ENCODE data around the gene ARRDC5. TPM values are rescaled to one million over a fixed set of nuclear protein-coding genes. Genes with fewer than 3 reads are reported as not detected.

Gene ARRDC5
- total and polyA plus RNA-seq, 11 donors, result 0.04 to 0.70 (median 0.43) TPM; not detected in 8

DNA sequence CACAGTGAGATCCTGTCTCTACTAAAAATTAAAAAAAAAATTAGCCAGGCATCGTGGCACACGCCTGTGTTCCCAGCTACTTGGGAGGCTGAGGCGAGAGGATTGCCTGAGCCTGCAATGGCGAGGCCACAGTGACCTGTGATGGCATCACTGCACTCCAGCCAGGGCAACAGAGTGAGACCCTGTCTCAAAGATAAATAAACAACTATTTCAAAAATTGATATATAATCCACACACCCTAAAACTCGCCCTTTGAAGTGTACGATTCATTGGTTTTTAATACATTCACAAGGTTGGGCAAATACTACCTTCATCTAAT, 59.1 kb downstream of the ARRDC5 start:
- intact Hi-C loops (cut with DNase I), result no loop called here
- Histone ChIP-seq H3K9me3 (no peaks in the 10 kb centered on the region), H3K36me3 (peaks cover 0 to 89% (median 57%) of the 10 kb centered on the region in 9 donors), H3K27me3 (no peaks in the 10 kb centered on the region), H3K4me1 (peaks cover 0 to 9% (median 0%) of the 10 kb centered on the region in 12 donors), H3K4me3 (no peak overlapping the region), H3K27ac (no peak overlapping the region)
- DNase-seq (no peak), ATAC-seq (no peak)
- 96 to 98% (median 97%) methylated on average over 6 of the region's 6 CpGs for WGBS, 4 donors
- no peak for TF ChIP-seq POLR2A (IDR thresholded peaks at IDR 0.05)

Small RNAs within 50 kb of the gene (microRNA-seq; reads per million reads assigned to microRNA genes)
- gene MIR4747, result 0 to 0.06 (median 0) reads per million in 4 donors

Other genes with a start within 250 kb of the ARRDC5 start
- gene MYDGF, start 232.6 kb downstream of the ARRDC5 start, total RNA-seq, result 10 to 100 TPM; 19.1 to 49.1 (median 25.5) TPM
- gene MYDGF, start 232.6 kb downstream of the ARRDC5 start, polyA plus RNA-seq, result 100 to 1,000 TPM in 1 of 2 donors, 10 to 100 TPM in 1; 33.1 to 201 TPM
- gene DPP9, start 179.1 kb downstream of the ARRDC5 start, total RNA-seq, result 10 to 100 TPM; 38.9 to 65.2 (median 47.7) TPM
- gene DPP9, start 179.1 kb downstream of the ARRDC5 start, polyA plus RNA-seq, result 10 to 100 TPM; 30.7 to 59.6 TPM
- gene FEM1A, start 111.2 kb downstream of the ARRDC5 start, total RNA-seq, result 10 to 100 TPM; 30.7 to 94.0 (median 41.8) TPM
- gene FEM1A, start 111.2 kb downstream of the ARRDC5 start, polyA plus RNA-seq, result 10 to 100 TPM; 28.4 to 28.5 TPM
- gene TICAM1, start 71.2 kb downstream of the ARRDC5 start, total RNA-seq, result 10 to 100 TPM in 1 of 9 donors, 1 to 10 TPM in 8; 3.7 to 13.6 (median 7.0) TPM
- gene TICAM1, start 71.2 kb downstream of the ARRDC5 start, polyA plus RNA-seq, result 1 to 10 TPM; 4.0 to 8.6 TPM
- 10 to 100 TPM; 17.4 to 70.9 (median 22.9) TPM for gene PLIN3, start 35.2 kb downstream of the ARRDC5 start, total RNA-seq
- 100 to 1,000 TPM in 1 of 2 donors, 1 to 10 TPM in 1; 10.0 to 102 TPM for gene PLIN3, start 35.2 kb downstream of the ARRDC5 start, polyA plus RNA-seq
- 1 to 10 TPM in 2 of 9 donors, under 1 TPM in 7; 0.25 to 8.9 (median 0.89) TPM for gene UHRF1, start 6.6 kb upstream of the ARRDC5 start, total RNA-seq
- under 1 TPM; 0.34 to 0.69 TPM for gene UHRF1, start 6.6 kb upstream of the ARRDC5 start, polyA plus RNA-seq
- 10 to 100 TPM; 21.5 to 36.5 (median 28.1) TPM for gene KDM4B, start 66.2 kb upstream of the ARRDC5 start, total RNA-seq
- gene KDM4B, start 66.2 kb upstream of the ARRDC5 start, polyA plus RNA-seq, result 10 to 100 TPM; 22.6 to 24.3 TPM